VCaP (cell line): ENCODE measurements around the gene GNAQ.

Source experiments
- H3K27ac ChIP-seq: fragments of 450-650 bp; 2 replicates; pipeline ENCODE4 v1.5.1; 2017
- TF ChIP-seq, protein P1 (sequence below): fragments of 450-650 bp; conservative IDR thresholded peaks from 2 replicates; pipeline ENCODE4 v1.5.1; 2017; ENCODE audit warnings: mild to moderate bottlenecking, moderate library complexity

GNAQ gene

GRCh38 chr9:77825361-77825760, 206.2 kb downstream of the GNAQ start:
- H3K27ac ChIP-seq = no peak overlapping the region
- TF ChIP-seq, protein P1, sequence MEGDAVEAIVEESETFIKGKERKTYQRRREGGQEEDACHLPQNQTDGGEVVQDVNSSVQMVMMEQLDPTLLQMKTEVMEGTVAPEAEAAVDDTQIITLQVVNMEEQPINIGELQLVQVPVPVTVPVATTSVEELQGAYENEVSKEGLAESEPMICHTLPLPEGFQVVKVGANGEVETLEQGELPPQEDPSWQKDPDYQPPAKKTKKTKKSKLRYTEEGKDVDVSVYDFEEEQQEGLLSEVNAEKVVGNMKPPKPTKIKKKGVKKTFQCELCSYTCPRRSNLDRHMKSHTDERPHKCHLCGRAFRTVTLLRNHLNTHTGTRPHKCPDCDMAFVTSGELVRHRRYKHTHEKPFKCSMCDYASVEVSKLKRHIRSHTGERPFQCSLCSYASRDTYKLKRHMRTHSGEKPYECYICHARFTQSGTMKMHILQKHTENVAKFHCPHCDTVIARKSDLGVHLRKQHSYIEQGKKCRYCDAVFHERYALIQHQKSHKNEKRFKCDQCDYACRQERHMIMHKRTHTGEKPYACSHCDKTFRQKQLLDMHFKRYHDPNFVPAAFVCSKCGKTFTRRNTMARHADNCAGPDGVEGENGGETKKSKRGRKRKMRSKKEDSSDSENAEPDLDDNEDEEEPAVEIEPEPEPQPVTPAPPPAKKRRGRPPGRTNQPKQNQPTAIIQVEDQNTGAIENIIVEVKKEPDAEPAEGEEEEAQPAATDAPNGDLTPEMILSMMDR = no peak

DNA sequence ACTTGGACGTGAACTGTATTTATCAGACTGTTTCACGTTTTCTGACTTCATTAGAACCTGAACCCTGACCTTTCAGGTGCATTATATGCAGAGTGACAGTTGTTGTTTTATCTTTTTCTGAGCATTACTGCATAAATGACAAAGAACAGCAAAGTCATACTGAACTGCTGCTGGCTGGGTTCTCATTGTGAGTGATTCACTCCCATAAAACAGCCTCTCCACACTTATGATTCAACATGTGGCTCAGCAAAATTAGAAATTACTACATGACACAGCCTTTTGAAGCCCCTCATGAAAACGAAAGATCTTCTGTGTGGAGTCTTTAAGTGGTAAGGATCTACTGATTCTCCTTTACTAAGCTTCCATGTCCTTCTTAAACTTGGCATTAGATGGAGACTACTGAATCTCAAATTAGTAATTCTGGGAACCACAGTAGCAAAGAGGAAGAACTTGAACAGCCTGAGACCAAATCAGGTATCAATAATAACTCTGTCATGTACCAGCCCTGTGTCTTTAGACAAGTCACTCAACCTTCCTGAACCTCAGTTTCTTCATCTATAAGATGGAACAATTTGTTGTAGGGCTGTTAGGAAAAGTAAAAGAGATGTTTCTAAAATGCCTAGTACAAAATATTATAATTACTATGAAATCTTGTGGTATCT, 211.2 kb downstream of the GNAQ start:
- TF ChIP-seq, protein P1 = no peak
- H3K27ac ChIP-seq = no peak overlapping the region

GRCh38 chr9:77819657-77820056, 212.0 kb downstream of the GNAQ start:
- TF ChIP-seq, protein P1 = no peak
- no peak overlapping the region for H3K27ac ChIP-seq

GRCh38 chr9:77817590-77818311, 213.9 kb downstream of the GNAQ start:
- no peak overlapping the region for H3K27ac ChIP-seq
- TF ChIP-seq, protein P1 = no peak

DNA sequence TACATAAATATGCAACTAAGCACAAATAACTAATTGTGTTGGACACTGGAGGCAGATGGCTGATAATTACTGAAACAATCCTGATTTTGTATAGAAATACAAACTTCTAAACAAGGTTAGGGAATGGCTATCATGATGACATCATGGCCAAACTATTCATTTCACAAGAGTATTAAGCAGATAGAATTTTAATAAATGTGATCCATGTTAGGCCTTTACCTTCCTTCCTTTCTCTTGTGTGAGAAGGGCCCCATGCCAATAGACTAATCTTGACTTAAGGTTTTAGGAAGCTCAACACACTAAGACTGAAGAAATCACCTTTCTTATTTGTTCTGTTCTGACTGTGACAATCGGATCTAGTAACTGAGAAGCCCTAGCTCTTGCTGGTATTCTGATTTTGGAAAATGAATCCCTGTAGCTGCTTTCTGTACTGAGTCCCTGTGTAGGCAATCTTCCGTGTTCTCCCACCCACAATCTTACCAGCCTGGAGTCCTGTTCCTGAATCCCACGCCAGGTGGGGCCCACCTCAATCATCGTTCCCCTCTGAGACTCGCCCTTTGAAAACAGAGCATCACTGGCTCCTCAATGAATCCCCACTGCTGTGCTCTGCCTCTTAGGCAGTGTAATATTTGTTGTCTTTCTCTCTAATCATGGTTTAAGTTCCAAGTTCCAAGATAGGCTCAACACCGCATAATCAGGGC, 214.8 kb downstream of the GNAQ start:
- no peak overlapping the region for H3K27ac ChIP-seq
- TF ChIP-seq, protein P1 = no peak

- TF ChIP-seq, protein P1 = no peak
- no peak overlapping the region for H3K27ac ChIP-seq
These were observed 216.4 kb downstream of the GNAQ start for GRCh38 chr9:77815260-77815659.

DNA sequence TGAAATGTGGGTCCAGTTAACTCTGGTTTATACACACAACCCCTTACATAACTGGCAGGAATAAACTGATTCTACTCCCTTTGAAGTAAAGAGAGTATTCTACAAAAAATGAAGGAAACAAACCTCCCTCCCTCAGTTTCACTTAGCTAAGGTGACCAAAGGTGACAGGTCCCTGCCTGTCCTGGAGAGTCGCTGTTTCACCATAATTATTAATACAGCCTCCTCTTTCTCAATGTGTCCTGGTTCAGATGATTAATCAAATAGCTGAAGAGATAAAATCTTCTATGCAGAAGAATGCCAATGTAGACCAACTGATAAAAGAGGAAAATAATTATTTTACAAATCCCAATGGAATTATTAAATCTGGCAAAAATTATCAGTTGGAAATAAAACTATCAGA, 219.8 kb downstream of the GNAQ start:
- no peak overlapping the region for H3K27ac ChIP-seq
- TF ChIP-seq, protein P1 = no peak
